Skeletal muscle tissue (tissue), 4 donors: ENCODE data around the gene CDX1. TPM values are rescaled to one million over a fixed set of nuclear protein-coding genes. Genes with fewer than 3 reads are reported as not detected.

Experiments
- H3K27ac ChIP-seq: one replicate; pipeline ENCODE4 v1.7.0; 2013; ENCODE audit warnings: mild to moderate bottlenecking, low read depth, low read length, inconsistent platforms
- H3K27me3 ChIP-seq, 3 donors: one replicate each; pipeline ENCODE4 v1.7.0; 2013; ENCODE audit warnings: low read length in 3 of 3; ENCODE audit not compliant: control insufficient read depth in 3 of 3, insufficient read depth in 3 of 3
- H3K36me3 ChIP-seq, 3 donors: one replicate each; pipeline ENCODE4 v1.7.0; 2013; ENCODE audit warnings: low read length in 3 of 3; ENCODE audit not compliant: control insufficient read depth in 3 of 3, insufficient read depth in 3 of 3
- H3K4me1 ChIP-seq, 3 donors: one replicate each; pipeline ENCODE4 v1.7.0; 2013; ENCODE audit warnings: low read length in 3 of 3, mild to moderate bottlenecking in 3 of 3; ENCODE audit not compliant: control insufficient read depth in 3 of 3, insufficient read depth in 3 of 3
- H3K4me3 ChIP-seq, 3 donors: one replicate each; pipeline ENCODE4 v1.7.0; 2013; ENCODE audit warnings: low read length in 3 of 3
- H3K9ac ChIP-seq, 3 donors: one replicate each; pipeline ENCODE4 v1.7.0; 2013; ENCODE audit warnings: low read length in 3 of 3, mild to moderate bottlenecking in 3 of 3, moderate library complexity in 2 of 3, low read depth in 1 of 3
- H3K9me3 ChIP-seq, 3 donors: one replicate each; pipeline ENCODE4 v1.7.0; 2013; ENCODE audit warnings: low read length in 3 of 3; ENCODE audit not compliant: control insufficient read depth in 3 of 3
- total RNA-seq: library from RNA; depleted of rRNA; stranded (reverse); fragments of >200 nt; gene quantifications from one replicate; pipeline ENCODE4 v1.2.3, GENCODE V29; 2014
- donor health status: Osteomylitis.

Gene CDX1
- total RNA-seq, 1 donor from 2014 or later = not detected

DNA sequence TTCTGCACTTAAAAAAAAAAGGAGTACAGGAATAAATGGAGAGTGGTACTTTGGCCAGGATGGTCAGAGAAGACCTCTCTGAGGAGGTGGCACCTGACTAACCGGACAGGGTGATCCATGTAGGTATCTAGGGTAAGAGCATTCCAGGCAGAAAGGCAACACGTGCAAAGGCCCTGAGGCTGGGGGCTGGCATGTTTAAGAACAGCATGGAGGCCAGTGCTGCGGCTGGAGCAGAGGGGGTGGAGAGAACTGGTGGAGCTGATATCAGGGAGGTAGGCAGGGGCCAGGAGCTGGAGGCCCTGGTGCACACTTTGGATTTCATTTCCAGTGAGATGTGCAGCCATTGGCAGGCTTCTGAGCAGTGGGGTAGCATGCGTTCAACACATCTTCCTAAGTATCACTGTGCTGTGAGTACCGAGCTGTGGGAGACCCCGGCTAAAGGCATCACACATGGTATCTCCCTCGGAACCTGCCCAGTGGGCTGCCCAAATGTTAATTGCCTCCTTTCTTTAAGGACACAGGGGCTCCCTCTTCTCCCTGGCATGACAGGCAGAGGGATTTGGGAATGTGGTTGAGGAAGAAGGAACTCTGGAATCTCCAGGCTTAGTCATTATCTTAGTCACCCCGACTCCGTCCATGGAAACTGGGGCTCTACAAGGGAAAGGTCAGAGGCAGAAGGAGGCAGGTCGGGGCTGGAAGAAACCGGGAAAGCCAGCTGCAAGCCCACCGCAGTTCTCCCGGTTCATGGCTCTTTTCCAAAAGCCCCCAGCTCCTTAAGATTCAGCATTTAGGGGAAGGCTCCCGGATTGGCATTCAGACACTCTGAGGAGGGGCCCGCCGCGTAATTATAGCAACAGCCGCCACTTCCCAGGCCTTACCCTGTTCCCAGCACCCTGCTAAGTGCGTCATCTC is 41.9 kb downstream of the CDX1 start:
- no peaks in the 10 kb centered on the region for H3K27me3 ChIP-seq

DNA sequence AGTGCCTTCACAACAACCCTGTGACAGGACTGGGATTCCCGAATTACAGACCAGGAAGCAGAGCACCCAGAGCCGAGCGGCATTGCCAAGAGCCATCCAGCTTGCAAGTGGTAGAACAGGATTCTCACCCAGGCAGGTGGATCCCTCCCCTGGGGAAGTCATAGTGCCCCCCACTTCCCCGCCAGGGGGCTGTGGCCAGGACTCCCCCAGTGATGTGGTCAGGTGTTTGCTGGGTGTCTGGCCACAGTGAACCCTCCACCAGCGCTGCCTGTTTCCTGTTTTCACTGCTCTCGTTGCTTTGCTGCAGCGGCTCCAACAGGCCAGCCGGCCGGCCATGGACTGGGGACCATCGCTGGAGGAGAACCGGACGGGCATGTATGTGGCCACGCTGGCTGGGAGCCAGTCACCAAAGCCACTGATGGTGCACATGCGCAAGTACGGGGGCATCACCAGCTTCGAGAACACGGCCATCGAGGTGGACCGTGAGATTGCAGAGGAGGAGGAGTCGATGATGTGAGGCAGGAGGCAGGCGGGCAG is 42.6 kb downstream of the CDX1 start:
- Histone ChIP-seq H3K4me3 (no peak overlapping the region), H3K4me1 (peaks cover 0 to 5% (median 4%) of the 10 kb centered on the region in 3 donors), H3K9ac (peak overlapping the region in 1 of 3 donors; percentile 33)

More for the DNA sequence above, 41.9 kb downstream of the CDX1 start:
- H3K27ac ChIP-seq = no peak overlapping the region
- peaks cover 0 to 2% (median 2%) of the 10 kb centered on the region in 3 donors for H3K4me1 ChIP-seq
- no peaks in the 10 kb centered on the region for H3K36me3 ChIP-seq
- no peaks in the 10 kb centered on the region for H3K9me3 ChIP-seq
- H3K9ac ChIP-seq = no peak overlapping the region
- no peak overlapping the region for H3K4me3 ChIP-seq

DNA sequence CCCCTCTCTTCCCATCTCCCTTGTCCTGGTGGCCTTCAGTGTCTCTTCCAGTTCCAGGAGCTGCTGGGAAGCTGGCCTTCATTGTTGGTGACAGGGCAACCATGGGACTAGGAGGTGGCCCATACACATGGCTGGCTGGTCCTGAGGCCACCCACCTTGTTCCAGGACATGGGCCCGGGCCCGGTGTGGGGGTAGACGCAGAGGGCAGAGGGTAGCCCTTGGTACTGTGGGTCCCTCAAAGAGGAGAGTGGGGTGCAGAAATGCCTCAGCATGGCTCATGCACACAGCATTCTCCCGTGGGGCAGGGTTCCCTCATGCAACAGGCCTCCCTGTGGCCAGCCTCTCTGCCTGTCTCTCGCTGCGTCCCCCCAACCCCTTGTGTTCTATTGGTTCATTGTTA is 44.1 kb downstream of the CDX1 start:
- no peaks in the 10 kb centered on the region for H3K27me3 ChIP-seq
- no peak overlapping the region for H3K27ac ChIP-seq
- H3K4me3 ChIP-seq = no peak overlapping the region
- peaks cover 0 to 14% (median 12%) of the 10 kb centered on the region in 3 donors for H3K4me1 ChIP-seq
- H3K9me3 ChIP-seq = no peaks in the 10 kb centered on the region
- no peak overlapping the region for H3K9ac ChIP-seq
- no peaks in the 10 kb centered on the region for H3K36me3 ChIP-seq

More for the DNA sequence above, 42.6 kb downstream of the CDX1 start:
- Histone ChIP-seq H3K36me3 (no peaks in the 10 kb centered on the region), H3K9me3 (no peaks in the 10 kb centered on the region), H3K27ac (no peak overlapping the region), H3K27me3 (no peaks in the 10 kb centered on the region)

DNA sequence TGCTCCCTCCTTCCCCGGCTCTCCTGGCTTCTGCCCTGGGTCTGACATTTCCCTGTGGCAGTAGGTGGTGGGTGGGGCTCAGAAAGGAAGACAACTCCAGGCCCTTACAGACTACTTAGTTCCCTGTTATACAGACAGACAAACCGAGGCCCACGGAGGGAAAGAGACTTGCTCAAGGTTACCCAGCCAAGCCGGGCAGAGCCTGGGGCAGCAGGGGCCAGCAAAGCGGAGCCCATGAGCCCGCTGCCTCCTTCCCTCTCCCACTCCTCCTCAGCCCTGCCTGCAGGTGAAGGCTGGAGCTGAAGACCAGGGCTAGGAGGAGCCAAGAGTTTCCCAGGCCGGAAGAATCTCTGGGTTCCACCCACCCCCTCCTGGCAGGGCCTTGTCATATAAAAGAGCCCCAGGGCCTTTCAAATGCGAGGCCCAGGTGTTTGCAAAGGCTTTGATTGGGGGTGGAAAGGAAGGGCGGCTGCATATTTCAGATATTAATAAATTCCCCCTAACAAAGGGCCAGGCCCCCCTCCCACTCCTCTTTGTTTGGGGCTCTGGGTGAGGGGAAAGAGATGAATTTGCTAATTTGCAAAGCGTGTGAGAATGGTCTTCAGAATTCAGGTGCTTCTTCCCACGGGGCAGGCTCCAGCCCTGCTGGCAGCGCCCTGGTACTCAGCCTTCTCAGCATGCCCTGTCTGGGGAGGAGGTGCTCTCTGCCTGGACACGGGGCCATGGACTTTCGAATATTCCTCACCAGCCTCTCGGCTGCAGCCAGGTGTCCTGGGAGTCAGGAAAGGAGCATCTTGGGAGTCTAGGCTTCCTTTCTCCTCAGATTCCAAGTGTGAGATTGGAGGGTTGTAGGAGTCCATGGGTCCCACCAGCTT is 44.8 kb downstream of the CDX1 start:
- Histone ChIP-seq H3K4me1 (peaks cover under 1 to 18% (median 17%) of the 10 kb centered on the region in 3 donors), H3K4me3 (no peak overlapping the region), H3K27ac (no peak overlapping the region), H3K9me3 (no peaks in the 10 kb centered on the region), H3K36me3 (no peaks in the 10 kb centered on the region), H3K9ac (no peak overlapping the region), H3K27me3 (no peaks in the 10 kb centered on the region)

DNA sequence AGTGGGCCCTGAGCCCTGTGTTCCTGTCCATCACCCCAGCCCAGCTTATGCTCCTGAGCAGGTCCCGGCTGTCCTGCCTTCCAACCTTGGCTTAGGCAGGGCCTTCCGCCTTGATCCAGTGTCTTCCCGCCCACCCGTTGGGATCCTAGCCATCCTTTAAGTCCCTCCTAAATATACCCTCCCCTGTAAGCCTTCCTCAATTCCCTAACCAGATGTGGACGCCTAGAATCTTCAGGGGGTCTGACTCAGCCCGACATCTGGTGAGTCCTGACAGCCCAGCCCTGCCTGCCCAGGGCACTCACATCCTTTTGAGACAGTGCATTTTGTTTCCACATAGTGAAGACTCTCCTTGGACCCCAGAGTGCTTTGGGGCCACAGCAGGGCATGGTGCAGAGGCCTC is 47.0 kb downstream of the CDX1 start:
- no peak overlapping the region for H3K4me3 ChIP-seq
- H3K27me3 ChIP-seq = no peaks in the 10 kb centered on the region
- H3K36me3 ChIP-seq = no peaks in the 10 kb centered on the region
- peak overlapping the region; percentile 13 for H3K27ac ChIP-seq
- H3K9me3 ChIP-seq = no peaks in the 10 kb centered on the region
- H3K9ac ChIP-seq = no peak overlapping the region
- H3K4me1 ChIP-seq = peaks cover 15 to 31% (median 29%) of the 10 kb centered on the region in 3 donors

DNA sequence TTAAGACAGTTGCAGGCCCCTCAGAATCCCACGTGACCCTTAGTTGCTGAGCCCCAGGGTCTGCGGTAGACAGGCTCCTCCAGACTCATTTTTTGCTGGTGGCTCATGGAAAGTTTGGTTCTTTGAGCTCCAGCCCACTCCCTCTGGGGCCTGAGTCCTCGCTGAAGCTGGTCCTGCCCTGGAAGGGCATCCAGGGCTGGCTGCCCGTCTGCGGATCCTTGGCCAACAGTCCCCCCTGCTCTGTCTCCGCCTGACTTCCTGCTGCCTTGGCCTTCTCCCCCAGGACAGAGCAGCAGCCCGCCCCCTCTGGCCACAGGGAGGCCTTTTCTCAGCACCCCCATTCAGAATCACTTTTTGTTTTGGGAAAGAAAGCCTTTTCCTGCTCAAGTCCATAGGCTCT is 47.7 kb downstream of the CDX1 start:
- H3K4me1 ChIP-seq = peaks cover 22 to 34% (median 29%) of the 10 kb centered on the region in 3 donors
- peak overlapping the region in 2 of 3 donors; percentile 25 to 38 for H3K9ac ChIP-seq

DNA sequence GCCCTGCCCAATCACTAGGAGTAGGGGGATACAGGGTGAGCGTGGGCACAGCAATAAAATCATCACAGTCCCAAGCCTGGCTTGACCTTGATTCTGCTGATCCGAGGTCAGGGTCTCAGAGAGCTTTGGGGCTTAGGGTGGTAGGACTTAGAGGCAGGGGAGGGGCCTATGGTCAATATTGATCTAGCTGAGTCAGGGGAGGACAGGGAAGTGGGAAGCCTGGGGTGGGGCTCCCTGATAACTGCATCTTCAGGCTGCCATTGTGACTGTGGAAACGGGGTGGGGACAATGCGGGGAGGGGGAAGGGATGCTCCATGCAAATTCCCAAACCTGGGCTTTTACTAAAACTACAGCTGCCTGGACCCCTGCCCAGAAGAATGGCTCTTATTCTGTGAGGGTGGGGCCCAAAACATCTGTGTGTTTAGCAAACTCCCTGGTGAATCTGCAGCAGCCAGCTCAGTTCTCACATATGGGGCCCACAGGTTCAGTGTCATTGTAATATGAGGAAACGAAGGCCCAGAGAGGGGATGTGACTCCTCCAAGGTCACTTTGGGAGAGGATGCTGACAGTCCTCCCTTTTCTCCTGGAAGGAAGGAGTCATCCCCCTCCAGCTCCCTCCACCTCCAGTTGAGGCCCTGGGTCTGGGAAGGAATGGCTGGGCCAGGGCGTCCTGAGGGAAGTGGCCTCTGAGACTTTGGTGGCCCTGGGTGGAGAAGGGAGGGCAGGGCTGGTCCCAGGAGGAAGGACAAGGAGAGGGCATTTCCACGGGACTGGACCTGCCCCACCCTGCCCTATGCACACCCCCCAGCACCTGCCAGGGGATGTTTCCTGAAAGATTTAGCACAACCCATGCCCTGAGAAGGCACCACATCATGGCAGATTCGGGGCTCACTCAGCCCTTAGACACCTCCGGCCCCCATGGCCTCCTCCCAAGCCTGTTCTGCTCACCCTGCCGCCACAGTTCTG is 49.7 kb downstream of the CDX1 start:
- H3K9me3 ChIP-seq = no peaks in the 10 kb centered on the region
- no peaks in the 10 kb centered on the region for H3K36me3 ChIP-seq
- H3K4me3 ChIP-seq = no peak overlapping the region
- H3K9ac ChIP-seq = no peak overlapping the region
- peaks cover 26 to 40% (median 29%) of the 10 kb centered on the region in 3 donors for H3K4me1 ChIP-seq
- no peaks in the 10 kb centered on the region for H3K27me3 ChIP-seq
- H3K27ac ChIP-seq = no peak overlapping the region

More for the DNA sequence above, 47.7 kb downstream of the CDX1 start:
- Histone ChIP-seq H3K36me3 (no peaks in the 10 kb centered on the region), H3K9me3 (no peaks in the 10 kb centered on the region), H3K27ac (peak overlapping the region; percentile 56), H3K4me3 (no peak overlapping the region), H3K27me3 (no peaks in the 10 kb centered on the region)

DNA sequence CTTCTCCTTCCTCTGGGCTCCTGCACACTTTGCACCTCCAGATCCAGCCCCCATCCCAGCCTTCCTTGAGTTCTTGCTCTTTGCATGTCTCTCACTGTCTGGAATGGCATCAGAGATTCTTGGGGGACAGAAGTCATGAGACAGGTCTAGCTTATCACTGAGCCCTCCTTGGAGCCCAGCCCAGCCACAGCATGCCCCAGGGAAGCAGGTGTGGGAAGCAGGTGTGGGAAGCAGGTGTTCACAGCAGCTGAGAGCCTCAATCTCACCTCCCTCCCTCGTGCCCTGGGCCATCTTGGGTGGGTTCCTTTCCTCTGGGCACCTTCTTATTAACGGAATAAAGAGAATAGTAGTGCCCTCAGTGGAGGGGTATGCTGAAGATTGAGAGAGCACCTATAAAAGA is 50.5 kb downstream of the CDX1 start:
- Histone ChIP-seq H3K9me3 (no peaks in the 10 kb centered on the region), H3K27me3 (no peaks in the 10 kb centered on the region), H3K4me3 (no peak overlapping the region), H3K27ac (no peak overlapping the region), H3K9ac (no peak overlapping the region), H3K36me3 (peaks cover 0 to 2% (median 1%) of the 10 kb centered on the region in 3 donors), H3K4me1 (peaks cover 26 to 40% (median 29%) of the 10 kb centered on the region in 3 donors)
